RWPE2 (cell line): ENCODE data around the gene RABGAP1L.

Source experiments
- ATAC-seq: fragments of 200-7000 bp; cut with Tn5 transposase; 3 replicates; pipeline ENCODE4 v1.9.1; 2021; ENCODE audit warnings: low read depth
- DNase-seq: peaks from one replicate; pipeline ENCODE4 v3.0.0-alpha.2; 2020; ENCODE audit warnings: low spot score
- H3K27ac ChIP-seq: fragments of 450-650 bp; 2 replicates; pipeline ENCODE4 v1.5.1; 2017; ENCODE audit warnings: mild to moderate bottlenecking; ENCODE audit not compliant: poor library complexity, severe bottlenecking
- H3K27me3 ChIP-seq: fragments of 250-450 bp; sonication (Bioruptor Pico); 2 replicates; pipeline ENCODE4 v1.5.1; 2021; ENCODE audit warnings: mild to moderate bottlenecking, moderate library complexity; ENCODE audit not compliant: insufficient read depth, poor library complexity, severe bottlenecking
- H3K36me3 ChIP-seq: fragments of 250-450 bp; sonication (Bioruptor Pico); 2 replicates; pipeline ENCODE4 v1.5.1; 2020; ENCODE audit warnings: low read depth, mild to moderate bottlenecking, moderate library complexity
- H3K4me1 ChIP-seq: fragments of 250-450 bp; sonication (Bioruptor Pico); 2 replicates; pipeline ENCODE4 v1.5.1; 2021; ENCODE audit warnings: mild to moderate bottlenecking, moderate library complexity; ENCODE audit not compliant: insufficient read depth, poor library complexity, severe bottlenecking
- H3K4me3 ChIP-seq: fragments of 250-450 bp; sonication (Bioruptor Pico); 2 replicates; pipeline ENCODE4 v1.5.1; 2021; ENCODE audit warnings: mild to moderate bottlenecking, moderate library complexity; ENCODE audit not compliant: severe bottlenecking
- H3K9me3 ChIP-seq: fragments of 250-450 bp; sonication (Bioruptor Pico); 2 replicates; pipeline ENCODE4 v1.5.1; 2021; ENCODE audit warnings: mild to moderate bottlenecking, moderate library complexity; ENCODE audit not compliant: severe bottlenecking
- CTCF ChIP-seq: fragments of 450-650 bp; IDR thresholded peaks from one replicate; pipeline ENCODE4 v1.5.1; 2017; ENCODE audit warnings: mild to moderate bottlenecking, moderate library complexity; ENCODE audit not compliant: poor library complexity, severe bottlenecking

Gene RABGAP1L

GRCh38 chr1:174999936-175000696 lies 840.8 kb downstream of the RABGAP1L start, which contains the start of gene CACYBP:
CACYBP (plus strand) TSS chr1:174999947; CDS start chr1:175000181, 234 bp downstream.
- H3K4me1 ChIP-seq = peaks cover 9% of the 10 kb centered on the region

GRCh38 chr1:175000697-175001187 lies 841.4 kb downstream of the RABGAP1L start:
- Histone ChIP-seq H3K9me3 (no peaks in the 10 kb centered on the region), H3K36me3 (peaks cover 17% of the 10 kb centered on the region), H3K4me3 (peak overlapping the region; percentile 52), H3K27me3 (no peaks in the 10 kb centered on the region), H3K27ac (peak overlapping the region; percentile 81), H3K4me1 (peaks cover 9% of the 10 kb centered on the region)
- DNase-seq (no peak), ATAC-seq (no peak)
- no peak for TF ChIP-seq CTCF

More at GRCh38 chr1:174999936-175000696, 840.8 kb downstream of the RABGAP1L start, which contains the start of gene CACYBP:
- DNase-seq (peak; percentile 55), ATAC-seq (peak; percentile 11; the same call in 2 of the 3 replicates)
- TF ChIP-seq CTCF = no peak
- Histone ChIP-seq H3K36me3 (peaks cover 11% of the 10 kb centered on the region), H3K4me3 (peak within 1 kb of the TSS; percentile 52), H3K9me3 (no peaks in the 10 kb centered on the region), H3K27me3 (no peaks in the 10 kb centered on the region), H3K27ac (peak within 1 kb of the TSS; percentile 81)

- Histone ChIP-seq H3K4me3 (no peak overlapping the region), H3K27ac (no peak overlapping the region), H3K4me1 (peaks cover 3% of the 10 kb centered on the region), H3K9me3 (no peaks in the 10 kb centered on the region), H3K36me3 (peaks cover 40% of the 10 kb centered on the region), H3K27me3 (no peaks in the 10 kb centered on the region)
- DNase-seq = no peak
- no peak for ATAC-seq
- TF ChIP-seq CTCF = no peak
Observed at GRCh38 chr1:175002910-175003517, 843.7 kb downstream of the RABGAP1L start.

GRCh38 chr1:175003521-175003920 lies 844.2 kb downstream of the RABGAP1L start:
- Histone ChIP-seq H3K27ac (no peak overlapping the region), H3K36me3 (peaks cover 45% of the 10 kb centered on the region), H3K4me1 (peaks cover 3% of the 10 kb centered on the region), H3K27me3 (no peaks in the 10 kb centered on the region), H3K4me3 (no peak overlapping the region), H3K9me3 (no peaks in the 10 kb centered on the region)
- TF ChIP-seq CTCF = no peak
- DNase-seq (no peak), ATAC-seq (no peak)
